ENCODE results near the gene RIOK1.

Gene RIOK1

DNA sequence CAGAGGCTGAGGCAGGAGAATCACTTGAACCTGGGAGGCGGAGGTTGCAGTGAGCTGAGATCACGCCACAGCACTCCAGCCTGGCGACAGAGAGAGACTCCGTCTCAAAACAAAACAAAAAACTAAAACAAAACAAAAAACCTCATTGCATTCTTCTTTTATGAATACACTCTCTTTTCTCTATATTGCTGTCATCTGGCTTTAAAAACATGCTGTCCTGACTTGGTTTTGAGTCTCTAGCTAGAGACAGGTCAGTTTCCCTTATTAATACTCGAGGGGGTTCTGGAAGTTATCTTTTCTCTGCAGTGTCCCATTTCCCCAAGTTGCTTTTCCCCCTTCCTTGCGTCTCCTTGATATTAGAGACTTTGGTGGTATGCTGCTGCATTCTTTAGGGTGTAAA lies 50.9 kb downstream of the RIOK1 start:
- TF ChIP-seq, protein P1, sequence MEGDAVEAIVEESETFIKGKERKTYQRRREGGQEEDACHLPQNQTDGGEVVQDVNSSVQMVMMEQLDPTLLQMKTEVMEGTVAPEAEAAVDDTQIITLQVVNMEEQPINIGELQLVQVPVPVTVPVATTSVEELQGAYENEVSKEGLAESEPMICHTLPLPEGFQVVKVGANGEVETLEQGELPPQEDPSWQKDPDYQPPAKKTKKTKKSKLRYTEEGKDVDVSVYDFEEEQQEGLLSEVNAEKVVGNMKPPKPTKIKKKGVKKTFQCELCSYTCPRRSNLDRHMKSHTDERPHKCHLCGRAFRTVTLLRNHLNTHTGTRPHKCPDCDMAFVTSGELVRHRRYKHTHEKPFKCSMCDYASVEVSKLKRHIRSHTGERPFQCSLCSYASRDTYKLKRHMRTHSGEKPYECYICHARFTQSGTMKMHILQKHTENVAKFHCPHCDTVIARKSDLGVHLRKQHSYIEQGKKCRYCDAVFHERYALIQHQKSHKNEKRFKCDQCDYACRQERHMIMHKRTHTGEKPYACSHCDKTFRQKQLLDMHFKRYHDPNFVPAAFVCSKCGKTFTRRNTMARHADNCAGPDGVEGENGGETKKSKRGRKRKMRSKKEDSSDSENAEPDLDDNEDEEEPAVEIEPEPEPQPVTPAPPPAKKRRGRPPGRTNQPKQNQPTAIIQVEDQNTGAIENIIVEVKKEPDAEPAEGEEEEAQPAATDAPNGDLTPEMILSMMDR (IDR thresholded peaks at IDR 0.05) = no peak
- no peak for TF ChIP-seq ZFX (IDR thresholded peaks at IDR 0.05; ENCODE audit: borderline replicate concordance)
- H3K27ac ChIP-seq = no peak overlapping the region

DNA sequence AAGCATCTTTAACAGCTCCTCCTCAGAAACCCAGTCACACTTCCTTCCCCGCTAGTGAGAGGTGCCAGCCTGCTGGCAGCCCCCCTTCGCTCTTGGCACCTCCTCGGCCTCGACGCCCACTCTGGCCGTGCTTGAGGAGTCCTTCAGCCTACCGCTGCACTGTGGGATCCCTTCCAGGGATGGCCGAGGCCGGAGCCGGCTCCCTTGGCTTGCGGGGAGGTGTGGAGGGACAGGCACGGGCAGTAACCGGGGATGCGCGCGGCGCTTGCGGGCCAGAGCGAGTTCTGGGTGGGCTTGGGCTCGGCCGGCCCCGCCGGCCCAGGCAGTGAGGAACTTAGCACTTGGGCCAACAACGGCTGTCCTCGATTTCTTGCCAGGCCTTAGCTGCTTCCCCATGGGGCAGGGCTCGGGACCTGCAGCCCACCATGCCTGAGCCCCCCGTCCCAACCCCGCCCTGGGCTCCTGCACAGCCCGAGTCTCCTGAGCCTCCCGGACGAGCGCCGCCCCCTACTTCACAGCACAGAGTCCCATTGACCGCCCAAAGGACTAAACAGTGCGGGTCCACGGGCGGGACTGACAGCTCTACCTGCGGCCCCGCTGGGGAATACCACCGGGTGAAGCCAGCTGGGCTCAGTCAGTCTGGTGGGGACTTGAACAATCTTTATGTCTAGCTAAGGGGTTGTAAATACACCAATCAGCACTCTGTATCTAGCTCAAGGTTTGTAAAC lies 51.6 kb downstream of the RIOK1 start:
- no peak overlapping the region for H3K27ac ChIP-seq
- TF ChIP-seq ZFX (IDR thresholded peaks at IDR 0.05; ENCODE audit: borderline replicate concordance) = no peak
- TF ChIP-seq, protein P1 (IDR thresholded peaks at IDR 0.05) = no peak

DNA sequence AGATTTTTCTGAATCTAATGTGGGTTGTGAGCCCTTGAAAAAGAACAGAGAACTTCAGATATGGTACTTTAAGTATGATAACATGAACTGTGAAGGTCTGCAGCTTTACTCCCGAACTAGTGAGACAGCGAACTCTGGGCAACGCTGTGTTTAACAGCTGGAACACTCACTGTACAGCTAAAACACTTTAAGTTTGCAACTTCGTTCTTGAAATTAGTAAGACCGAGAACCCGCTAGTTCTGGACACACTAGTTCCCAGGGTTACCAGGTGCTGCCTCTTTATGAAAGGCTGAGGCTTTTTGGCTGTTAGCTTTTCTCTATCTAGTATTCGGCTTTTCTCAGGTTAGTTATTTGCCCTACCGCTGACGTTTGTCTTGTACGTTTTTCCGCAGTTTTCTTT lies 52.9 kb downstream of the RIOK1 start:
- H3K27ac ChIP-seq = no peak overlapping the region
- no peak for TF ChIP-seq ZFX (IDR thresholded peaks at IDR 0.05; ENCODE audit: borderline replicate concordance)
- TF ChIP-seq, protein P1 (IDR thresholded peaks at IDR 0.05) = no peak

DNA sequence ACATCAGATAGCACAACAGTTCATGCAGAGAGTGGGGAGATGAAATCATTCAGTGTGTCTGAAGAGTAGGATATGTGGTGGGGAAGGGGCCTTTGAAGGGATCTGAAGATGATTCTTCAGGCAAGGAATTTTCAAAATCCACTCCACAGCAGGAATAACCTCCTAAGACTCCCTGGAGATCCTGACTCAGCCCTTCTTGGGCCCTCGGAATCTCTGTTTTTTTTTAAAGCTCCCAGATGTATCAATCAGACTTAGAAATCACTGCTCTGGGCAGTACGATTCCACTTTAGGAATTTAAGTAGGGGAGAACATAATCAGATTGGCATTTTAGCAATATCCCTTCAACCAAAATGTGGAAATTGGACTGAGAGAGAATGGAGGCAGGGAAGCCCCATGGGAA lies 55.5 kb downstream of the RIOK1 start:
- no peak overlapping the region for H3K27ac ChIP-seq
- no peak for TF ChIP-seq ZFX (IDR thresholded peaks at IDR 0.05; ENCODE audit: borderline replicate concordance)
- TF ChIP-seq, protein P1 (IDR thresholded peaks at IDR 0.05) = no peak

DNA sequence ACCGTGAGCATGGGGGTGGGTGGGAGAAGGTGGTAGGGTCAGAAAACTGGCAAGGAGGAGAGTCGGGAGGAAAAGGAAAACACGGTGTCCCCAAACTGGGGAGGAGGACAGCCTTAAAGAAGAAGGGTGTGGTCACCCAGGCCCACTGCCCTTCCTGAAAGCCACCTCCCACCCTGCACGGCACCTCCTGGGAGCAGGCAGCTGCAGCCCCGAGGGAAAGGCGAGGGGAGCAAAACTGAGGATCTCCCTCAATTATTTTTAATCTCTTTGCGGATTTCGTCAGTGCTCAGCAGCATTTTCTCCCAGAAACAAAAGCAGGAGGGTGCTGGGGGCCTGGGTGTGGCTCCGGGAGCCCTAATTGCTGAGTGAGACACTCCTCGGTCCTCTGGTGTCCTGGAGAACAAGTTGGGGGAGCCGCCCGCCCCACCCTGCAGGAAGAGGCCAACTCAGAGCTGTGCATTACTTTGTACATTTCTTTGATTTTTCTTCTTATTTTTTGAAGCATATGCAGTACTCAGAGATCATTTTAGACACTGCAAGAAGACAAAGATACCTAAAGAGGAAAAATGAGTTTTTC lies 56.4 kb downstream of the RIOK1 start:
- TF ChIP-seq, protein P1 (IDR thresholded peaks at IDR 0.05) = no peak
- TF ChIP-seq ZFX (IDR thresholded peaks at IDR 0.05; ENCODE audit: borderline replicate concordance) = no peak
- no peak overlapping the region for H3K27ac ChIP-seq

DNA sequence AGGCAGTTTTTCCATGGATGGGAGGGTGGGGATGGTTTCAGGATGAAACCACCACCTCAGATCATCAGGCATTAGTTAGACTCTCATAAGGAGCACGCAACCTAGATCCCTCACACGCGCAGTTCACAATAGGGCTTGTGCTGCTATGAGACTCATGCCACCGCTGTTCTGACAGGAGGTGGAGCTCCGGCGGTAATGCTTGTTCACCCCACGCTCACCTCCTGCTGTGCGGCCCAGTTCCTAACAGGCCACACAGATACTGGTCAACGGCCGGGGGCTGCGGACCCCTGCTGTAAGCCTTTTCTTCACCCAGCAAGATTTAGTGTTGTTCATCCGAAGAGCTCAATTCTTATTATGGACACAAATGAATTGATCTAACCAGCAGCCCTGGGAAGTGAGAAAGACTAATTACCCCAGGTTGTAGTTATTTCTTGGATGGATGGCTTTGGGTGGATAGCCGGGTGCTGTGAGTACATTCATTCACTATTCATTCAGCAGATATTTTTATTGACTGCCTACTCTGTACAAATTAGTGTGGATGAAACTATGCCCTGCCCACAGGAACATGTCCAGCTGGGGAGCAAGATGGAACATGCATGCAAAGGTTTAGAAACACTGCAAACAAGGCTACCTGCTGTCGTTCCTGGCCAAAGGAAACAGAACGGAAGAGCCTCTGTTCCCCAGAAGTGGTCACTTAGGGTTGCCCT lies 57.2 kb downstream of the RIOK1 start:
- no peak for TF ChIP-seq ZFX (IDR thresholded peaks at IDR 0.05; ENCODE audit: borderline replicate concordance)
- TF ChIP-seq, protein P1 (IDR thresholded peaks at IDR 0.05) = no peak
- H3K27ac ChIP-seq = no peak overlapping the region

DNA sequence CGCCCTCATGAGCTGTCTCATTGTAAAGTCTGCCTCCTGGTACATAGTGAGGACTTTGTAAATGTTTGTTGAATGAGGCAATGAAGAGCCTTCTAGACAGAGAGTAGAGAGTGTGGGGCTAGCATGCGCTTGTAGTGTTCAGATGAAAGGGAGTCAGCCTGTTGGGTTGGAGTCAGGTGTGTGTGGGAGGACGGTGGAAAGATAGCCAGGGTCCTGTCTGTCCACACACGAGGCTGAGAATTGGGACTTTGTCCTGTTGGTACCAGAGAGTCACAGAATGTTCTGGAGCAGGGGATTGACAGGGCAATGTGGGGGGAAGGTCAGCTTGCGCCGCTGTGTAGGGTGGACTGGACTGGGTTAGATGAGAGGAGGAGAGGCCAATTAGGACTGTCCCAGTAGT lies 58.6 kb downstream of the RIOK1 start:
- no peak overlapping the region for H3K27ac ChIP-seq
- TF ChIP-seq ZFX (IDR thresholded peaks at IDR 0.05; ENCODE audit: borderline replicate concordance) = no peak
- TF ChIP-seq, protein P1 (IDR thresholded peaks at IDR 0.05) = no peak
